C4-2B (cell line): Measurements from ENCODE around the gene CDK13.

Experiments used
- H3K27ac ChIP-seq: fragments of 450-650 bp; 2 replicates; pipeline ENCODE4 v1.5.1; 2017
- ZFX ChIP-seq: fragments of 450-650 bp; IDR thresholded peaks from 2 replicates; pipeline ENCODE4 v1.6.1; 2017
- TF ChIP-seq, protein P1 (sequence below): fragments of 450-650 bp; conservative IDR thresholded peaks from 2 replicates; pipeline ENCODE4 v1.5.1; 2017; ENCODE audit warnings: mild to moderate bottlenecking

CDK13 gene

GRCh38 chr7:39934132-39934531 lies 15.9 kb upstream of the CDK13 start:
- H3K27ac ChIP-seq, result no peak overlapping the region
- TF ChIP-seq ZFX, result no peak
- TF ChIP-seq, protein P1, sequence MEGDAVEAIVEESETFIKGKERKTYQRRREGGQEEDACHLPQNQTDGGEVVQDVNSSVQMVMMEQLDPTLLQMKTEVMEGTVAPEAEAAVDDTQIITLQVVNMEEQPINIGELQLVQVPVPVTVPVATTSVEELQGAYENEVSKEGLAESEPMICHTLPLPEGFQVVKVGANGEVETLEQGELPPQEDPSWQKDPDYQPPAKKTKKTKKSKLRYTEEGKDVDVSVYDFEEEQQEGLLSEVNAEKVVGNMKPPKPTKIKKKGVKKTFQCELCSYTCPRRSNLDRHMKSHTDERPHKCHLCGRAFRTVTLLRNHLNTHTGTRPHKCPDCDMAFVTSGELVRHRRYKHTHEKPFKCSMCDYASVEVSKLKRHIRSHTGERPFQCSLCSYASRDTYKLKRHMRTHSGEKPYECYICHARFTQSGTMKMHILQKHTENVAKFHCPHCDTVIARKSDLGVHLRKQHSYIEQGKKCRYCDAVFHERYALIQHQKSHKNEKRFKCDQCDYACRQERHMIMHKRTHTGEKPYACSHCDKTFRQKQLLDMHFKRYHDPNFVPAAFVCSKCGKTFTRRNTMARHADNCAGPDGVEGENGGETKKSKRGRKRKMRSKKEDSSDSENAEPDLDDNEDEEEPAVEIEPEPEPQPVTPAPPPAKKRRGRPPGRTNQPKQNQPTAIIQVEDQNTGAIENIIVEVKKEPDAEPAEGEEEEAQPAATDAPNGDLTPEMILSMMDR, result no peak

DNA sequence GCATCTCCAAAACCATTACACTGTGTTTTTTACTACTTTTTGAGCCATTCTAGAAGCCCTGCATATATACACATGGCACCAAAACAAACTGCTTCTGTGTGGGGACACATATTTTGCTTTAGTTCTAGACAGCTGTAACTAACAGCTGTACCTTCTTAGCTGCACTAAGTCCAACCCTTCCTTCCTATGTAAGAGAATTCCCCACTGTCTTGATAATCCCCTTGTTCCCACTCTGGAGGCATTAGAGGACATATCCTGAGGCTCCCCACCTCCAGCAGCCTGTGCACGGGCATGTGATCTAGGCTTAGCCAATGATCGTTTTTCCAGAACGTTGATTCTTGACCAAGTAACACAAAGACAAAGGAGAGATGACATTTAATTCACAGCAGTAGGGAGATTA lies 13.3 kb upstream of the CDK13 start:
- H3K27ac ChIP-seq, result no peak overlapping the region
- TF ChIP-seq, protein P1, result no peak
- no peak for TF ChIP-seq ZFX

DNA sequence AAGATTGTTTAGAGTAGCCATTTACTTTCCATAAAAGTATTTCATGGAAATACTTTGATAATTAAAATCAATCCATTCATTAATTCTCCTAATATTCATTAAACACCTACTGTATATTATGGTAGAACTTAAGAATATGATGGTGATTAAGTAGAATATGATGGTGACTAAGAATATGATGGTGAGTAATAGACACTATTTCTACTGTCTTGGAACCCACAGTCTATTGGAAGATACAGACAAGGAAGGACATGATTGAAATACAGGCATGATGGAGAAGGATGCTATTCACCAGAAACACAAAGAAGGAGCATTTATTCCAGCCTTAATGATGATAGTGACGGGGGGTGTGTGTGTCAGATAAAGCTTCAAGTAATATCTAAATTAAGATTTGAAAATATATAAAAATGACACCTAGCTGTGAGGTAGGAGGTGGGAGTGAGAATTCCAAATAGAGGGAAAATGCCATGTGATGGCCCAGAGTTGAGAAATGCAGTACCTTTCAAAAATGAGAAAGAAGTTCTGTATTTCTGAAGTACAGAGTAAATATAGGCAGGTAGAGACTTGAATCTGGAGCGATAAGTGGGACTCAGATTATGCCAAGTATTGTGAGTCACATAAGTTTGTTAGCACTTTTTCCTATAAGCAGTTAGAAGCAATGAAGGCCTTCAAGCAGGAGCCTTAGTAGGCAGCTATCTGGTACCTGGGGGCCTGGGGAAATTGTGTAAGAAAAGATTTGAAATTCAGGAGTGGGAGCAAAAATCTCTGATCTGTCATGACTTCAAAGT lies 12.5 kb upstream of the CDK13 start:
- TF ChIP-seq ZFX, result no peak
- TF ChIP-seq, protein P1, result no peak
- no peak overlapping the region for H3K27ac ChIP-seq

DNA sequence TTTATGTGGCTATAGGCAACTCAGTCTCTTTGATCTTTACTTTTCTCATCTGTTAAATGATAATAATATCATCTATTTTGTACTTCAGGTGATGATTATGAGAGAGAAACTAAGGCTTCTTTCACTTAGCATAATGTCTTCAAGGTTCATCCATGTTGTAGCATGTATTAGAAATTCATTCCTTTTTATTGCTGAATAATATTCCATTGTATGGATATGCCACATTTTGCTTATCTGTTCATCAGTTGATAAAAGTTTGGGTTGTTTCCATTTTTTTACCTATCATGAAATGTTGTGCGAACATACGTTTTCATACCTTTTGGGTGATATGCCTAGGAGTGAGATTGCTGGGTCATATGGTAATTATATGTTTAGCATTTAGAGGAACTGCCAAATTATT lies 7.2 kb upstream of the CDK13 start:
- H3K27ac ChIP-seq, result no peak overlapping the region
- TF ChIP-seq, protein P1, result no peak
- no peak for TF ChIP-seq ZFX

DNA sequence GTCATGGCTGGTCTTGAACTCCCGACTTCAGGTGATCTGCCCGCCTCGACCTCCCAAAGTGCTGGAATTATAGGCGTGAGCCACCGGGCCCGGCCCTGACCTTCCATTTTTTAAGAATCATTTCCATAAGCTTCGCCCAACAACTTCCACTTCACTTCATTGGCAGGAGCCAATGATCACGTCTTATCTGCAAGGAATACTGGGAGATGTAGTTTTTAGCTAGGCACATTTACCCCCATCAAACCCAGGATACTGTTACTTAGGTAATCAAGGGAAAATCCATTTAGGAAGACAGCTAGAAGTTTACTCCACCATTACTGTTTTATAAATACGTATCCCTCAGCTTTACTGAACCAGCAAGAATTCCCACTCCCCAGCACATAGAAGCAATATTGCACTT lies 3.4 kb upstream of the CDK13 start:
- TF ChIP-seq, protein P1, result no peak
- no peak for TF ChIP-seq ZFX
- H3K27ac ChIP-seq, result no peak overlapping the region

GRCh38 chr7:39948375-39948955 lies 1.6 kb upstream of the CDK13 start:
- TF ChIP-seq, protein P1, result no peak
- no peak for TF ChIP-seq ZFX
- H3K27ac ChIP-seq, result peak overlapping the region; percentile 95
